Uterus (tissue), 4 donors: ENCODE measurements around the gene ADCY2. TPM values are rescaled to one million over a fixed set of nuclear protein-coding genes. Genes with fewer than 3 reads are reported as not detected.

Experiments used
- DNase-seq, 2 donors: peaks; one replicate each; pipeline ENCODE4 v3.0.0-alpha.2; 2019 to 2020
- H3K27ac ChIP-seq, 2 donors: fragments of 200-600 bp; sonication (generic); 1 replicate in 1 of 2; 2 replicates in 1 of 2; pipeline ENCODE4 v1.5.1; 2016 to 2018
- H3K27me3 ChIP-seq, 2 donors: fragments of 200-600 bp; sonication (generic); one replicate each; pipeline ENCODE4 v1.5.1; 2018 to 2019; ENCODE audit warnings: control low read depth in 1 of 2
- H3K36me3 ChIP-seq, 2 donors: fragments of 200-600 bp; sonication (generic); one replicate each; pipeline ENCODE4 v1.5.1; 2019; ENCODE audit warnings: control low read depth in 1 of 2
- H3K4me1 ChIP-seq, 2 donors: fragments of 200-600 bp; sonication (generic); one replicate each; pipeline ENCODE4 v1.5.1; 2018 to 2019; ENCODE audit warnings: control low read depth in 1 of 2
- H3K4me3 ChIP-seq, 2 donors: fragments of 200-600 bp; sonication (generic); 1 replicate in 1 of 2; 2 replicates in 1 of 2; pipeline ENCODE4 v1.5.1; 2018 to 2019; ENCODE audit warnings: mild to moderate bottlenecking in 1 of 2
- H3K9me3 ChIP-seq, 2 donors: fragments of 200-600 bp; sonication (generic); one replicate each; pipeline ENCODE4 v1.5.1; 2019; ENCODE audit warnings: control low read depth in 1 of 2
- CTCF ChIP-seq, 4 experiments: fragments of 200-600 bp in 2 of 4; fragments of 450-650 bp in 2 of 4; sonication (generic) in 2 of 4; IDR thresholded peaks; one replicate each; pipeline ENCODE4 v1.5.1; 2016 to 2019; ENCODE audit warnings: antibody characterized with exemption in 4 of 4, mild to moderate bottlenecking in 2 of 4, moderate library complexity in 1 of 4
- POLR2A ChIP-seq, 2 donors: fragments of 450-650 bp; IDR thresholded peaks; one replicate each; pipeline ENCODE4 v1.6.1; 2016; ENCODE audit warnings: antibody characterized with exemption in 2 of 2, mild to moderate bottlenecking in 1 of 2, moderate library complexity in 1 of 2
- intact Hi-C: fragments of 100-400 bp; cut with DNase I; formaldehyde crosslinking; loops from one replicate; pipeline ENCODE4 v1.15.1; 2023; ENCODE audit warnings: low total_unique reads
- total RNA-seq, 4 donors: library from RNA; depleted of rRNA in 3 of 4; stranded (reverse); fragments of >200 nt in 3 of 4; gene quantifications; one replicate each; pipeline versions ENCODE4 v1.1.0 to v1.2.4, GENCODE V29; 2014 to 2023
- donor health status: DM: yes; HTN: yes; CAD: no.

Gene ADCY2
- total RNA-seq, 4 donors from 2014 or later = 3.8 to 25.3 (median 4.5) TPM

- Histone ChIP-seq H3K36me3 (no peaks in the 10 kb centered on the region), H3K4me3 (no peak overlapping the region), H3K4me1 (no peaks in the 10 kb centered on the region), H3K9me3 (no peaks in the 10 kb centered on the region), H3K27me3 (no peaks in the 10 kb centered on the region), H3K27ac (no peak overlapping the region)
- TF ChIP-seq POLR2A (IDR thresholded peaks at IDR 0.05) = no peak
- TF ChIP-seq CTCF (IDR thresholded peaks at IDR 0.05) = no peak
- DNase-seq = no peak
- intact Hi-C loops = no loop called here
These were observed 238.9 kb downstream of the ADCY2 start for GRCh38 chr5:7634837-7635236.

DNA sequence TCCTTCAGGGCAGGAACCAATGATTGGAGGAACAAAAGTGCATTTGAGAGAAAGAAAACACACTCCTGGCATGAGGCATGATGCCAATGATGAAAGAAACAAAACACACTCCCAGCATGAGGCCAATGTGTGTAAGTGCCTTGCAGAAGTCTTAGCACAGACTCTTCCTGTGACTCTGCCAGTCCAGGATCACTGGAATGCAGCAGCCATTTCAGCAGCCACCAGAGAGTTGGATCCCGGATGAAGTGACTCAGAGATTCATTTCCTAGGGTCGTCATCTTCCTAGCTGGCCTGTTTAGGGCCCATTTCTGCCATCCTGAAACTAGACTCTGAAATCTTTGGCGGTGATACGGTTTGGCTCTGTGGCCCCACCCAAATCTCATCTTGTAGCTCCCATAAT lies 242.5 kb downstream of the ADCY2 start:
- no peak overlapping the region for H3K27ac ChIP-seq
- DNase-seq = no peak
- H3K4me1 ChIP-seq = no peaks in the 10 kb centered on the region
- no peaks in the 10 kb centered on the region for H3K9me3 ChIP-seq
- no peaks in the 10 kb centered on the region for H3K36me3 ChIP-seq
- intact Hi-C loops = no loop called here
- no peaks in the 10 kb centered on the region for H3K27me3 ChIP-seq
- no peak overlapping the region for H3K4me3 ChIP-seq
- TF ChIP-seq CTCF (IDR thresholded peaks at IDR 0.05) (no peak), POLR2A (IDR thresholded peaks at IDR 0.05) (no peak)

DNA sequence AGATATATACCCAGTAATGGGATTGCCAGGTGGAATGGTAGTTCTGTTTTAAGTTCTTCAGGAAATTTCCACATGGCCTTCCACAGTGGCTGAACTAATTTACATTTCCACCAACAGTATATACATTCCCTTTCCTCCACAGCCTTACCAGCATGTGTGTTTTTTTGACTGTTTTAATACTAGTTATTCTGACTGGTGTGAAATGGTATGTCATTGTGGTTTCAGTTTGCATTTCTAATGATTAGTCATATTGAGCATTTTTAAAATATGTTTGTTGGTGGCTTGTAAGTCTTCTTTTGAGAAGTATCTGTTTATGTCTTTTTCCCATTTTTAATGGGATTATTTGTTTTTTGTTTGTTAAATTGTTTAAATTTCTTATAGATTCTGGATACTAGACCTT lies 246.1 kb downstream of the ADCY2 start:
- no peaks in the 10 kb centered on the region for H3K36me3 ChIP-seq
- no peaks in the 10 kb centered on the region for H3K27me3 ChIP-seq
- H3K4me3 ChIP-seq = no peak overlapping the region
- TF ChIP-seq CTCF (IDR thresholded peaks at IDR 0.05) (no peak), POLR2A (IDR thresholded peaks at IDR 0.05) (no peak)
- no peak for DNase-seq
- no peaks in the 10 kb centered on the region for H3K4me1 ChIP-seq
- H3K9me3 ChIP-seq = no peaks in the 10 kb centered on the region
- intact Hi-C loops = no loop called here
- no peak overlapping the region for H3K27ac ChIP-seq

GRCh38 chr5:7644723-7645122 lies 248.8 kb downstream of the ADCY2 start:
- no peak overlapping the region for H3K4me3 ChIP-seq
- no peak for TF ChIP-seq POLR2A (IDR thresholded peaks at IDR 0.05)
- no peak for TF ChIP-seq CTCF (IDR thresholded peaks at IDR 0.05)
- no peaks in the 10 kb centered on the region for H3K27me3 ChIP-seq
- no peaks in the 10 kb centered on the region for H3K9me3 ChIP-seq
- H3K4me1 ChIP-seq = no peaks in the 10 kb centered on the region
- no peaks in the 10 kb centered on the region for H3K36me3 ChIP-seq
- intact Hi-C loops = no loop called here
- no peak for DNase-seq
- no peak overlapping the region for H3K27ac ChIP-seq

DNA sequence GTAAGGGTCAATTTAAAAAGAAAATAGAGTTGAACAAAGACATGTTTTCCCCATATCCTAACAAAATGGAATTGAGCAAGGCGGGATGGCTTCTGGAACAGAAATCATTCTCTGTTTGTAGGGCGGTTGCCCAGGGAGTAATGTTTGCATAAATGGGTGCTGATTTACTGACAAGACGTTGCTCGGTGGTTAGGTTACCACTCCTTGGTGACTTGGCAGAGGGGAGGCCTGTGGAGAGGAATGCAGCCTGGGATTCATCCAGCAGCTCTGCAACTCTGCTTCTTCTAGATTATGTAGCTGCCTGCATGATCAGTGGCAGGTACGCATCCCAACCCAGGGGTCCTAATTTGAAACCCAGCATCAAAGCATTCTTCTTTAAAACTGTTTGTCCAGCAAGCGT lies 254.8 kb downstream of the ADCY2 start:
- TF ChIP-seq POLR2A (IDR thresholded peaks at IDR 0.05) = no peak
- no peak for TF ChIP-seq CTCF (IDR thresholded peaks at IDR 0.05)
- Histone ChIP-seq H3K27ac (no peak overlapping the region), H3K27me3 (no peaks in the 10 kb centered on the region), H3K4me3 (no peak overlapping the region), H3K9me3 (no peaks in the 10 kb centered on the region), H3K4me1 (no peaks in the 10 kb centered on the region), H3K36me3 (no peaks in the 10 kb centered on the region)
- DNase-seq = peak in 1 of 2 donors; percentile 25
- intact Hi-C loops = no loop called here
